ENCODE results near the gene APMAP. TPM values are rescaled to one million over a fixed set of nuclear protein-coding genes. Genes with fewer than 3 reads are reported as not detected.

APMAP gene
- total and polyA plus RNA-seq, 2 of the 13 experiments (the other 11 are each of a cell fraction or from before 2014, with no cell fraction given): 168 to 214 TPM

- no peak for TF ChIP-seq ZNF275 (CRISPR knock-in tag; IDR thresholded peaks at IDR 0.05; ENCODE audit: borderline replicate concordance)
- peak; percentile 39; the same call in 1 of the 2 replicates for TF ChIP-seq ZNF292 (CRISPR knock-in tag; IDR thresholded peaks at IDR 0.05; ENCODE audit: borderline replicate concordance, low read depth)
- TF ChIP-seq YEATS4 (CRISPR knock-in tag; IDR thresholded peaks at IDR 0.05; ENCODE audit: borderline replicate concordance): peak; percentile 39; the same call in 1 of the 2 replicates
- no peak for TF ChIP-seq ZNF230 (CRISPR knock-in tag; IDR thresholded peaks at IDR 0.05)
- TF ChIP-seq ZNF281 (CRISPR knock-in tag; IDR thresholded peaks at IDR 0.05; ENCODE audit: borderline replicate concordance): 0 out of 2 replicates have a peak, but pooled peaks have one; percentile 20
- no peak for TF ChIP-seq ZNF33B (CRISPR knock-in tag; IDR thresholded peaks at IDR 0.05)
- no peak for TF ChIP-seq YY1 (IDR thresholded peaks at IDR 0.05; ENCODE audit: insufficient read depth, insufficient replicate concordance, low read depth, low read length)
- peak; percentile 98 for TF ChIP-seq CEBPG (CRISPR knock-in tag; IDR thresholded peaks at IDR 0.05)
- no peak for TF ChIP-seq ZNF569 (CRISPR knock-in tag; IDR thresholded peaks at IDR 0.05; ENCODE audit: borderline replicate concordance)
- no peak for TF ChIP-seq NFYB (CRISPR knock-in tag; IDR thresholded peaks at IDR 0.05)
- no peak for TF ChIP-seq ZNF326 (CRISPR knock-in tag; IDR thresholded peaks at IDR 0.05; ENCODE audit: borderline replicate concordance)
- TF ChIP-seq ARID3A (IDR thresholded peaks at IDR 0.05; ENCODE audit: low read depth, low read length): peak; percentile 92
- no peak for TF ChIP-seq SOX6 (IDR thresholded peaks at IDR 0.05)
- peak; percentile 86 for TF ChIP-seq SOX6 (CRISPR knock-in tag; IDR thresholded peaks at IDR 0.05)
- TF ChIP-seq MXI1 (IDR thresholded peaks at IDR 0.05; ENCODE audit: borderline replicate concordance, low read depth, low read length): no peak
- TF ChIP-seq JUNB (CRISPR knock-in tag; IDR thresholded peaks at IDR 0.05; ENCODE audit: borderline replicate concordance): no peak
- TF ChIP-seq PCBP1 (IDR thresholded peaks at IDR 0.05; ENCODE audit: borderline replicate concordance, low read depth, low read length): no peak
- TF ChIP-seq ADNP (CRISPR knock-in tag; IDR thresholded peaks at IDR 0.05): peak; percentile 72; the same call in 1 of the 2 replicates
- TF ChIP-seq WIZ (CRISPR knock-in tag; IDR thresholded peaks at IDR 0.05): no peak
- 0 out of 2 replicates have a peak, but pooled peaks have one; percentile 60 for TF ChIP-seq SNAI1 (CRISPR knock-in tag; IDR thresholded peaks at IDR 0.05; ENCODE audit: borderline replicate concordance)
- no peak for TF ChIP-seq ZNF616 (CRISPR knock-in tag; IDR thresholded peaks at IDR 0.05; ENCODE audit: low read depth)
- no peak for TF ChIP-seq CREBL2 (CRISPR knock-in tag; IDR thresholded peaks at IDR 0.05; ENCODE audit: borderline replicate concordance)
- no peak for TF ChIP-seq FIP1L1 (IDR thresholded peaks at IDR 0.05; ENCODE audit: borderline replicate concordance, insufficient read depth, low read depth, low read length)
These were observed 5.3 kb downstream of the APMAP start (continued) for GRCh38 chr20:24987244-24987643.

Data from HepG2 (cell line).